Pericardium fibroblast (primary cell): Measurements from ENCODE around the gene LDLRAD3. TPM values are rescaled to one million over a fixed set of nuclear protein-coding genes. Genes with fewer than 3 reads are reported as not detected.

Source experiments
- total RNA-seq: library from RNA; depleted of rRNA; stranded (reverse); fragments of >200 nt; gene quantifications from 2 replicates; pipeline ENCODE4 v1.2.3, GENCODE V29; 2015

The LDLRAD3 gene
- total RNA-seq = 22.5 and 38.0 TPM in 2 replicates

GRCh38 chr11:35943713-35944502 lies at the start of gene LDLRAD3:
Gene LDLRAD3 (plus strand): TSS chr11:35944062. CDS start chr11:35944099, 37 bp downstream.

